Neuronal stem cell (in vitro differentiated cells): ENCODE data around the gene LYRM1. TPM values are rescaled to one million over a fixed set of nuclear protein-coding genes. Genes with fewer than 3 reads are reported as not detected.

Experiments
- DNase-seq: peaks from one replicate; pipeline ENCODE4 v3.0.0-alpha.2; 2013; ENCODE audit warnings: low spot score
- H2AFZ ChIP-seq: one replicate; pipeline ENCODE4 v1.6.1; 2013; ENCODE audit warnings: mild to moderate bottlenecking, low read length, inconsistent platforms
- H2AK5ac ChIP-seq: 2 replicates; pipeline ENCODE4 v1.6.1; 2013; ENCODE audit warnings: low read depth, mild to moderate bottlenecking, inconsistent platforms, low read length, moderate library complexity, mixed read lengths
- H2BK120ac ChIP-seq: 2 replicates; pipeline ENCODE4 v1.6.1; 2013; ENCODE audit warnings: low read depth, mild to moderate bottlenecking, inconsistent platforms, low read length, moderate library complexity, mixed read lengths
- H2BK12ac ChIP-seq: one replicate; pipeline ENCODE4 v1.6.1; 2013; ENCODE audit warnings: low read length, inconsistent platforms
- H2BK15ac ChIP-seq: 2 replicates; pipeline ENCODE4 v1.6.1; 2013; ENCODE audit warnings: mild to moderate bottlenecking, low read length, inconsistent platforms, mixed read lengths
- H2BK5ac ChIP-seq: one replicate; pipeline ENCODE4 v1.6.1; 2013; ENCODE audit warnings: inconsistent platforms, mild to moderate bottlenecking, low read length, moderate library complexity
- H3K14ac ChIP-seq: one replicate; pipeline ENCODE4 v1.6.1; 2013; ENCODE audit warnings: low read length, inconsistent platforms
- H3K18ac ChIP-seq: 2 replicates; pipeline ENCODE4 v1.6.1; 2013; ENCODE audit warnings: low read length, inconsistent platforms
- H3K23ac ChIP-seq: 2 replicates; pipeline ENCODE4 v1.6.1; 2013; ENCODE audit warnings: low read depth, mild to moderate bottlenecking, mixed read lengths, low read length, inconsistent platforms; ENCODE audit not compliant: poor library complexity
- H3K27ac ChIP-seq: replicated peaks from 3 replicates; pipeline ENCODE4 v1.5.1; 2013; ENCODE audit warnings: low read length, inconsistent platforms
- H3K27me3 ChIP-seq, 3 experiments: 2 replicates each; pipeline ENCODE4 v1.6.1; 2013; ENCODE audit warnings: low read length in 3 of 3, mild to moderate bottlenecking in 2 of 3, inconsistent platforms in 1 of 3, low read depth in 1 of 3, mixed read lengths in 1 of 3, moderate library complexity in 1 of 3; ENCODE audit not compliant: control insufficient read depth in 3 of 3, insufficient read depth in 3 of 3
- H3K36me3 ChIP-seq, 2 donors: replicated peaks in 1 of 2; 2 replicates each; pipeline ENCODE4 v1.6.1; 2013; ENCODE audit warnings: low read length in 2 of 2; ENCODE audit not compliant: control insufficient read depth in 2 of 2, insufficient read depth in 2 of 2
- H3K4ac ChIP-seq: 2 replicates; pipeline ENCODE4 v1.6.1; 2013; ENCODE audit warnings: inconsistent platforms, mild to moderate bottlenecking, low read length, moderate library complexity
- H3K4me1 ChIP-seq, 2 donors: 1 replicate in 1 of 2; 2 replicates in 1 of 2; pipeline ENCODE4 v1.6.1; 2013; ENCODE audit warnings: low read length in 2 of 2, low read depth in 1 of 2; ENCODE audit not compliant: control insufficient read depth in 2 of 2, insufficient read depth in 1 of 2
- H3K4me2 ChIP-seq: one replicate; pipeline ENCODE4 v1.6.1; 2013; ENCODE audit warnings: mild to moderate bottlenecking, low read length, inconsistent platforms; ENCODE audit not compliant: insufficient read depth, poor library complexity, severe bottlenecking
- H3K4me3 ChIP-seq, 2 donors: 2 replicates each; pipeline ENCODE4 v1.5.1; 2013; ENCODE audit warnings: low read length in 2 of 2, mild to moderate bottlenecking in 2 of 2, inconsistent platforms in 1 of 2, moderate library complexity in 1 of 2
- H3K79me1 ChIP-seq: one replicate; pipeline ENCODE4 v1.6.1; 2013; ENCODE audit warnings: low read depth, mild to moderate bottlenecking, inconsistent platforms, low read length, moderate library complexity
- H3K9ac ChIP-seq: one replicate; pipeline ENCODE4 v1.6.1; 2013; ENCODE audit warnings: mild to moderate bottlenecking, low read depth, low read length, inconsistent platforms; ENCODE audit not compliant: poor library complexity
- H3K9me3 ChIP-seq, 2 donors: replicated peaks in 1 of 2; 2 replicates each; pipeline versions ENCODE3 to v1.6.1; 2013; ENCODE audit warnings: low read length in 2 of 2, mild to moderate bottlenecking in 2 of 2, inconsistent platforms in 1 of 2, low read depth in 1 of 2, mixed read lengths in 1 of 2, moderate library complexity in 1 of 2; ENCODE audit not compliant: control insufficient read depth in 2 of 2, insufficient read depth in 1 of 2
- H4K8ac ChIP-seq: one replicate; pipeline ENCODE4 v1.6.1; 2013; ENCODE audit warnings: low read depth, mild to moderate bottlenecking, inconsistent platforms, low read length, moderate library complexity
- H4K91ac ChIP-seq: one replicate; pipeline ENCODE4 v1.6.1; 2013; ENCODE audit warnings: low read length, low read depth, mild to moderate bottlenecking, inconsistent platforms; ENCODE audit not compliant: poor library complexity
- WGBS, 2 donors: extraction: QIAGEN DNeasy Blood & Tissue Kit; methylation state at CpG; one replicate each; pipeline ENCODE4 v1.1.7; 2013; ENCODE audit warnings: missing lambda C conversion rate in 2 of 2, mixed read lengths in 1 of 2; ENCODE audit not compliant: insufficient read length in 2 of 2, insufficient replicate concordance in 1 of 2; ENCODE audit errors: extremely low coverage in 2 of 2; 5-methylcytosine and 5-hydroxymethylcytosine counted together
- polyA plus RNA-seq, 2 experiments: library from polyadenylated mRNA; stranded (reverse); fragments of 200-250 nt; gene quantifications; one replicate each; pipeline ENCODE4 v1.2.3, GENCODE V29; 2013

The LYRM1 gene, protein sequence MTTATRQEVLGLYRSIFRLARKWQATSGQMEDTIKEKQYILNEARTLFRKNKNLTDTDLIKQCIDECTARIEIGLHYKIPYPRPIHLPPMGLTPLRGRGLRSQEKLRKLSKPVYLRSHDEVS
- 40.9 TPM for polyA plus RNA-seq (2013, experiment 1 of 2)
- 39.7 TPM for polyA plus RNA-seq (2013, experiment 2 of 2)

DNA sequence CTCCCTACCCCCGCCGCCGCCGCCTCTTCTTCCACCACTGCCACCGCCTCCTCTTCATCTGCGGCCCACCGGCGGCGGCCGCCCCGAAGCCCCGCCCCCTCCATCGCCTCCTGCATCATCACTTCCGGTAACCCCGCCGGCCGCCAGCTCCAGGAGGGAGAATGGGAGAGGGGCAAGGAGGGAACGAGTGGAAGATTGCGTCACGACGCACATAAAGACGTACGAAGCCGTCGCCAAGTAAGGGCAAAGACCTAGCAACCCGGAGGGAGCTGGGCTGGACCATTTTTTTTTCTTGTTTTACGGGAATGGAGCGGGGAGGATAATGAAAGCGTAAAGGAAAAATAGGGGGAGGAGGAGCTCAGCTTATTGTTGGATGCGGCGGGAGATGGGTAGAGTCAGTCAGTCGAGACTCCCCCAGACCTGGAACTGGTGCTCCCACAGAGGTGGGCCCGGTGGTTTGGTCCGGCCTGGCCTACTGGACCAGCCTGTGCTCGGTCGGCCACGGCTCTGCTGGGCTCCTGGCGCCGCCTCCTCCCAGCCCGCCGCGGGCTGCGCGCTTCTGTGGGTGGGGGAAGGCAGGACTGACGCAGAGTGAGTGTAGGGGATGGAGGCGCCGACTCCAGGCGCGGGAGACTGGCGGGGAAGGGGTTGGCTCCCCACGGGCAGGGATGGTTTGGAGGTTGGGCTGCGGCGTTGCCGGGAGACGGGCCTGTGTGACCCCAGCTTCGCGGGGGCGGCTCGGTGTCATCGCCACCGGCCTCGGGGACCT, at the start of gene LYRM1, which contains the start of gene DCUN1D3:
Gene LYRM1, plus strand, starts transcription at position 473 of the 769 bp plus-strand sequence. CDS start 14,785 bp downstream, outside the sequence.
Gene DCUN1D3, minus strand, starts transcription at position 60 of the 769 bp plus-strand sequence. CDS start 37,820 bp downstream, outside the sequence.
- H3K18ac ChIP-seq: peak within 1 kb of the TSS; percentile 97
- peaks cover 7 to 16% of the 10 kb centered on the region in 2 donors for H3K4me1 ChIP-seq
- no CpG with 5 or more reads among the region's 62 CpGs for WGBS, 2 donors
- peak within 1 kb of the TSS; percentile 73 to 96 for H3K4me3 ChIP-seq
- H2AFZ ChIP-seq: peak within 1 kb of the TSS; percentile 90
- H2AK5ac ChIP-seq: peak within 1 kb of the TSS; percentile 53
- peak within 1 kb of the TSS; percentile 81 for H3K4me2 ChIP-seq
- no peak within 1 kb of the TSS for H2BK12ac ChIP-seq
- peaks cover 5% of the 10 kb centered on the region for H3K79me1 ChIP-seq
- H3K9ac ChIP-seq: peak within 1 kb of the TSS; percentile 97
- no peaks in the 10 kb centered on the region for H3K9me3 ChIP-seq
- no peak within 1 kb of the TSS for H3K4ac ChIP-seq
- H3K27ac ChIP-seq: peak within 1 kb of the TSS; percentile 91
- no peak within 1 kb of the TSS for H4K8ac ChIP-seq
- no peak within 1 kb of the TSS for H2BK120ac ChIP-seq
- H3K27me3 ChIP-seq: no peaks in the 10 kb centered on the region
- peak within 1 kb of the TSS; percentile 72 for H2BK5ac ChIP-seq
- H2BK15ac ChIP-seq: no peak within 1 kb of the TSS
- no peak within 1 kb of the TSS for H4K91ac ChIP-seq
- DNase-seq: peak; percentile 99
- peak within 1 kb of the TSS; percentile 96 for H3K23ac ChIP-seq
- H3K36me3 ChIP-seq: peaks cover 5 to 35% of the 10 kb centered on the region in 2 donors
- peak within 1 kb of the TSS; percentile 40 for H3K14ac ChIP-seq

DNA sequence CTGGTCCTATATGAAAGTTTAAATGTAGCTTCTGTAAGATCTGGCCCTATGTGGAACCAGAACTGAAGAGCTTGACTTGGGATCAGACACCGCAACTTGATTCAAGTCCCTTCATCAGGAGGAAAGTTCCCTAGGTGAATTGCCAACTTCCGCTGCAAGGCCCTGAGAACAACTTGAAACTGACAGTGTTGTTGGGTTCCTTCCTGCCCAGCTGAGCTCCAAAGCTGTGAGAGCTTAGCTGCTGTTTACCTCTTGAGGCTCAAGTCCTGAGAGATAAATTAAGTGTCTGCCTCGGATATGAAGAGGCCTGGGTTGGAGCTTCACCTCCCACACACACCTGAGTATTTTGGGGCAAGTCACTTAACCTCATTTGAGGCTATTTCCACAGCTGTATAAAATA, 49.6 kb upstream of the LYRM1 start:
- H2BK15ac ChIP-seq: no peak overlapping the region
- no peak overlapping the region for H2AK5ac ChIP-seq
- no peak overlapping the region for H3K14ac ChIP-seq
- H3K36me3 ChIP-seq: peaks cover 0 to 78% of the 10 kb centered on the region in 2 donors
- H2AFZ ChIP-seq: no peak overlapping the region
- H4K91ac ChIP-seq: no peak overlapping the region
- H3K9ac ChIP-seq: no peak overlapping the region
- H4K8ac ChIP-seq: no peak overlapping the region
- no CpG with 5 or more reads among the region's 3 CpGs for WGBS, 2 donors
- H3K23ac ChIP-seq: no peak overlapping the region
- H3K18ac ChIP-seq: no peak overlapping the region
- no peak for DNase-seq
- H2BK120ac ChIP-seq: no peak overlapping the region
- H3K4me1 ChIP-seq: no peaks in the 10 kb centered on the region
- no peaks in the 10 kb centered on the region for H3K27me3 ChIP-seq
- H2BK5ac ChIP-seq: no peak overlapping the region
- H3K9me3 ChIP-seq: no peaks in the 10 kb centered on the region
- no peak overlapping the region for H3K27ac ChIP-seq
- H2BK12ac ChIP-seq: no peak overlapping the region
- no peaks in the 10 kb centered on the region for H3K79me1 ChIP-seq
- no peak overlapping the region for H3K4ac ChIP-seq
- no peak overlapping the region for H3K4me3 ChIP-seq
- no peak overlapping the region for H3K4me2 ChIP-seq

DNA sequence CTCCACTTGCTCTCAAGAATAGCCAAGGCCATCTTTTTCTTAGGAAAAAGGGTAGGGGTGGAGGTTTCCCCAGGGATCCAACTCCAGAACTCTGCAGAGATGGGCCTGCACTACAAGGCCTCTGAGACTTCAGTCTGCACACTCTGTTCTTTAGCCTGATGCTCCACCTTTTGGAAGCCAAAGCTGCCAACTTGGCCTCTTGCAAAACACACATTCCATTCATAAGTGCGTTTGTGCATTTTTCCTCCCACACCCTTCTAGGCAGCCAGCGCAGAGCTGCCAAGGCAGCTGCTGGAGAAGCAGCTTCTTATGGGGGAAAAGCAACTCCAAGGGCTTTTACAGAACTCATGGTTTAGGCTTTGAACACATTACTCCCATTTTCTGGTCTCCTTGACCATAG, 49.0 kb upstream of the LYRM1 start:
- Histone ChIP-seq H3K79me1 (no peaks in the 10 kb centered on the region), H3K4me2 (no peak overlapping the region), H3K36me3 (peaks cover 0 to 74% of the 10 kb centered on the region in 2 donors), H2BK12ac (no peak overlapping the region), H4K91ac (no peak overlapping the region), H3K4me1 (no peaks in the 10 kb centered on the region), H2BK15ac (no peak overlapping the region), H3K27me3 (no peaks in the 10 kb centered on the region), H3K4ac (no peak overlapping the region), H4K8ac (no peak overlapping the region), H2BK120ac (no peak overlapping the region), H3K4me3 (no peak overlapping the region), H2BK5ac (no peak overlapping the region), H3K23ac (no peak overlapping the region), H3K14ac (no peak overlapping the region), H3K9ac (no peak overlapping the region), H2AK5ac (no peak overlapping the region), H2AFZ (no peak overlapping the region), H3K9me3 (no peaks in the 10 kb centered on the region), H3K27ac (no peak overlapping the region), H3K18ac (no peak overlapping the region)
- DNase-seq: no peak
- WGBS, 2 donors: no CpG with 5 or more reads among the region's 2 CpGs

DNA sequence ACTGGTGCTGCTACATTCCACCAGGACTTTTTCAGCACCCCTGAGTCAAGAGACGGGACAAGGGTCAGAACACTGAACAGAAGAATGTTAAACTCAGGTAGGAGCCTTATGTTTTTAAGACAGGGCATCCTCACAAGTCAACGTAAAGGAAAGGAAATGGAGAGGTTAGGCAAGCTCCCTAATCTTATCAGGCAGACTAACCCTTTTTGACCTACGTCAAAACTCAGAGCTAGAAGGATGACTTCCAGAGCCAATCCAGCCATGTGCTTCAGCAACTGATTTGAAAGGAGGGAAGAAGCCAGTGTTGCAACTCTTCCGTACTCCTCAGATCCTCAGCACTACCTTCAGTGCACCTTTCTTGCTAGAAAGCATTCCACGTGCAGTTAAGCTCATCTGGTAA, 47.4 kb upstream of the LYRM1 start:
- no peak overlapping the region for H3K18ac ChIP-seq
- H3K4me1 ChIP-seq: no peaks in the 10 kb centered on the region
- no peaks in the 10 kb centered on the region for H3K9me3 ChIP-seq
- no peak for DNase-seq
- no CpG with 5 or more reads among the region's 5 CpGs for WGBS, 2 donors
- no peak overlapping the region for H3K4me2 ChIP-seq
- no peak overlapping the region for H2AK5ac ChIP-seq
- H2BK15ac ChIP-seq: no peak overlapping the region
- H4K91ac ChIP-seq: no peak overlapping the region
- H4K8ac ChIP-seq: no peak overlapping the region
- H3K4ac ChIP-seq: no peak overlapping the region
- no peak overlapping the region for H2BK120ac ChIP-seq
- H3K27me3 ChIP-seq: no peaks in the 10 kb centered on the region
- no peak overlapping the region for H3K4me3 ChIP-seq
- no peaks in the 10 kb centered on the region for H3K79me1 ChIP-seq
- no peak overlapping the region for H3K14ac ChIP-seq
- H3K9ac ChIP-seq: no peak overlapping the region
- no peak overlapping the region for H2BK12ac ChIP-seq
- H2BK5ac ChIP-seq: no peak overlapping the region
- no peak overlapping the region for H3K23ac ChIP-seq
- H2AFZ ChIP-seq: no peak overlapping the region
- H3K27ac ChIP-seq: no peak overlapping the region
- H3K36me3 ChIP-seq: peaks cover 2 to 64% of the 10 kb centered on the region in 2 donors
